Measurements from ENCODE around the gene KRTAP10-8. TPM values are rescaled to one million over a fixed set of nuclear protein-coding genes. Genes with fewer than 3 reads are reported as not detected.

Gene KRTAP10-8
- total and polyA plus RNA-seq, 2 experiments from 2014 or later: not detected

GRCh38 chr21:44613386-44614155 lies 1.7 kb downstream of the KRTAP10-8 start:
- no peaks in the 10 kb centered on the region for H3K27me3 ChIP-seq (ENCODE audit: insufficient read depth)
- no peak overlapping the region for H3K4me2 ChIP-seq
- ATAC-seq (no peak), DNase-seq (ENCODE audit: low spot score) (no peak)
- no peaks in the 10 kb centered on the region for H3F3A ChIP-seq (replicated peaks; ENCODE audit: low read depth)
- H3K4me1 Mint-ChIP-seq: peaks cover 19% of the 10 kb centered on the region
- H3K4me1 ChIP-seq (ENCODE audit: insufficient read depth): no peaks in the 10 kb centered on the region
- no peaks in the 10 kb centered on the region for H3K79me2 ChIP-seq (replicated peaks; ENCODE audit: insufficient read depth)
- H3K9me2 ChIP-seq (ENCODE audit: insufficient read depth): no peaks in the 10 kb centered on the region
- no peak overlapping the region for H3K27ac ChIP-seq (ENCODE audit: low read depth)
- peaks cover 43% of the 10 kb centered on the region for H3K9me3 Mint-ChIP-seq
- TF ChIP-seq EZH2 (IDR thresholded peaks at IDR 0.05; ENCODE audit: low read depth, unreplicated experiment) (no peak), STAT1 (IDR thresholded peaks at IDR 0.05; ENCODE audit: unreplicated experiment) (no peak), JUNB (IDR thresholded peaks at IDR 0.05; ENCODE audit: unreplicated experiment) (no peak), ETS1 (IDR thresholded peaks at IDR 0.05) (no peak), POLR2AphosphoS5 (IDR thresholded peaks at IDR 0.05; ENCODE audit: low read depth) (no peak), ZNF114 (CRISPR knock-in tag; IDR thresholded peaks at IDR 0.05) (no peak), NANOG (IDR thresholded peaks at IDR 0.05; ENCODE audit: borderline replicate concordance) (no peak), EZH2phosphoT487 (IDR thresholded peaks at IDR 0.05; ENCODE audit: unreplicated experiment) (no peak), ZNF331 (CRISPR knock-in tag; IDR thresholded peaks at IDR 0.05; ENCODE audit: low read depth) (no peak), REST (IDR thresholded peaks at IDR 0.05; ENCODE audit: unreplicated experiment) (no peak), ZNF462 (CRISPR knock-in tag; IDR thresholded peaks at IDR 0.05) (no peak), CTCF (conservative IDR thresholded peaks at IDR 0.05; ENCODE audit: low read depth in 2 of 2) (no peak), CREB1 (CRISPR knock-in tag; IDR thresholded peaks at IDR 0.05; ENCODE audit: low read depth) (no peak)
- no peak overlapping the region for H3K4me3 Mint-ChIP-seq
- H3K36me3 Mint-ChIP-seq (ENCODE audit: low read depth): peaks cover 20% of the 10 kb centered on the region
- peaks cover 8% of the 10 kb centered on the region for H3K27me3 Mint-ChIP-seq (ENCODE audit: insufficient read depth, low read depth, poor library complexity)
- H3K36me3 ChIP-seq (ENCODE audit: insufficient read depth): 0 out of 2 replicates have a peak, but pooled peaks cover 4% of the 10 kb centered on the region
- H3K27ac Mint-ChIP-seq: no peak overlapping the region; the same call in 1 of the 2 replicates
- H4K20me1 ChIP-seq (replicated peaks; ENCODE audit: insufficient read depth): no peaks in the 10 kb centered on the region
- H2AFZ ChIP-seq: no peak overlapping the region
- H3K4me3 ChIP-seq: no peak overlapping the region
